HG03378 (cell line): ENCODE results near the gene FSTL4.

Experiments
- ATAC-seq: cut with Tn5 transposase; IDR thresholded peaks from one replicate; pipeline ENCODE4 v1.9.1; 2021; ENCODE audit warnings: mild to moderate bottlenecking, moderate library complexity; ENCODE audit not compliant: unreplicated experiment

FSTL4 gene

DNA sequence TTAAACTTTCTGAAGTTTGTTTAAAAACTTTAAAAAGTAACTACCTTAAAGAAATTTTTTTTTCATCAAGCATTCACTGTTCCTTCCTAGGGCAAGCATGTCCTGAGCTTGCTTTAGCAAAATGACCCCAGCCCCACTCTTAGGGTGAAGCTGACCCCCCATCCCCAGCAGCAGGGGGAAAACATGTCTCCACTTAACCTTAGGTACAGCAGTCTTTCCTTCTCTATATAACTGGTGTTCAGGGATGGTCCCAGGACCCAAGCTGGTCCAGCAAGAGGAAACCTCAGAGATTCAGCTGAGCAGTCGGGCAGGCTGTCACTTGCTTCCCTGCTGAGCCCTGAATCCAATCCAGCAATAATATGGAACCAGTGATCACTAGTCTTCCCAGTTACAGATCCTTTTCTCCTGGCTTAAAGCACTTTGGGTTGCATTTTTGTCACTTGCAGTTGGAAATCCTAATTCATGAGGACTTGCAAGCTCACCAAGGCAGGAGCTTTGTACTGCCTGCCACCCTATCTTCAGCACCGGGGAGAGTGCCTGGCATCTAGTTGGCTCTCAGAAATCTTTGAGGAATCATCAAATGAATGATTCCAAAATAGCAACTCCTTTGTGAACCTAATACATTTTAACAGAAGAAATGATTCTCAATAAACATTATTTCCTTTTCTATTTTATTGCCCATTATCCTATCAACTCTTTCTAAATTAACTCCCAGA, 91.2 kb downstream of the FSTL4 start:
- no peak for ATAC-seq

GRCh38 chr5:133520062-133520461, 92.3 kb downstream of the FSTL4 start:
- no peak for ATAC-seq

DNA sequence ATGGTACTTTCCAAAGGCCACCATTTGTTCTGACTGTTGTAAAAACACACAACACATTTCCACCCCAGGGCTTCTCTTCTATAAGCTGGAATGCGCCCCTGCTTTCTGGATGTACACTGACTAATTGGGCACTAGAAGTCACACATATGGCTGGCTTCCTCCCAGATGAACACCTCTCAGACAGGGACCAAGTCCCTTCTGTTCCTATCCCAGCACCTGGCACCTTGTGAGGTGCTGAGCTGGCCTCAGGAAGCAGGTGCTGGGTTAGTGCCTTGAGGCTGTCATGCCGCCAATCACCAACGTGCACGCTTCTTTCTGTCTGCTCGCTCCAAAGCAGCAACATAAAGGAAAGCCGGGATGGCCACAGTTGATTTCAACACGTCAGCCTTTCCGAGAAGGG, 93.2 kb downstream of the FSTL4 start:
- ATAC-seq, result no peak

- no peak for ATAC-seq
Measured at GRCh38 chr5:133514456-133514855, 97.9 kb downstream of the FSTL4 start.

GRCh38 chr5:133512896-133513295, 99.4 kb downstream of the FSTL4 start:
- ATAC-seq, result no peak

DNA sequence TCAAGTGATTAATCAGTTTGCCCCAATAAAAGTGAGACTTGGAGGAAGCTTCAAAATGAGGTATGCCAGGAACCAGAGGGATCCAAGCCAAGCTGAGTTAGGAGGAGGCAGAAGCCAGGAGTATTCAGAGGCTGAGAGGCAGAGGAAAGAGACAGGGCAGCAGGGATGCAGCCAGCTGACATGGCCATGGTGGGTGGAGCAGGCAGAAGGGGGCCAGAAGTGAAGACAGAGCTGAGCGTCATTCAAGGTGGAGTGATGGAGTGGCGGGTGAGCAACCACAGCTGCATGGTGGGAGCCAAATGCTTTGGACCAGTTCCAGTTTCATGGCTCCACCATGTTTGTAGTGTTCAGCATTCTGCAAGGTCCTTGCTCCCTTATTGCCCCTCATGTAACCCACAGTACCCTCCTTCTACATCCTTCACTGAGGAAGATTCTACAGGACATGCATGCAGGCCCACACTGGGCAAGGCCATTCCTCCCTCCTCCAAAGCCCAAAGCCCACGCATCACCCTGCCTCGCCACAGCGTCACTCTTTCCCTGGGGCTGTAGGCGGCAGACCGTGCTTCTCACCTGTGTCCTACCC, 100.6 kb downstream of the FSTL4 start:
- ATAC-seq, result no peak

DNA sequence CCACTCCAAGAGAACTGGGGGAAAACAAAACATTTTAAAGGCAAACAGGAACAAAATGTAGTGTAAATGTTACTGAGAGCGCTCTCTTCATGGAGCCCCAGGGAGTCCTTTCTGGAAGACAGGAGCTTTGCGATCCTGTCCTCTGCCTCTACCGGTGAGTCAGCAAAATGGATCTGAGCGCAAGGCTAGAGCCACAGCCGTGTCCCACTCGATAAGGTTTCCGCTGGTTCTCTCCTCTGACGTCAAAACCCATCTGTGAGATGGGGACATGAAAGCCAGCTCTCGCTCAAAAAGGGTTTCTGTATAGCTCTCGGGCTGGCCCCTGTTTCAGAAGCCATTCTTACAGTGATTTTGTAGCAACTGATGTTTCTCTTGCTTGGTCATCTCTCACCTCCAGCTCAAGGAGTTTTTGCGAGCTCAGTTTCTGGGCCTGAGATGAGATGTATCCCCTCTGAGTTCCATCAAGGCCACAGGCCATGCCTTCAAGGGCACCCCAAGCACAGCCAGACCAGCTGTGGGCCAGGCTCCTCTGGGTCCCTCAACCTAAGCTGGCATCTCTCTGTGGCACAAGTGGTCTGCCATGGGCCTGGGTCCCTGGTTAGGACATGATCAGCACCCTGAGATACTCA, 101.6 kb downstream of the FSTL4 start:
- ATAC-seq, result no peak

GRCh38 chr5:133509742-133510079, 102.6 kb downstream of the FSTL4 start:
- no peak for ATAC-seq

DNA sequence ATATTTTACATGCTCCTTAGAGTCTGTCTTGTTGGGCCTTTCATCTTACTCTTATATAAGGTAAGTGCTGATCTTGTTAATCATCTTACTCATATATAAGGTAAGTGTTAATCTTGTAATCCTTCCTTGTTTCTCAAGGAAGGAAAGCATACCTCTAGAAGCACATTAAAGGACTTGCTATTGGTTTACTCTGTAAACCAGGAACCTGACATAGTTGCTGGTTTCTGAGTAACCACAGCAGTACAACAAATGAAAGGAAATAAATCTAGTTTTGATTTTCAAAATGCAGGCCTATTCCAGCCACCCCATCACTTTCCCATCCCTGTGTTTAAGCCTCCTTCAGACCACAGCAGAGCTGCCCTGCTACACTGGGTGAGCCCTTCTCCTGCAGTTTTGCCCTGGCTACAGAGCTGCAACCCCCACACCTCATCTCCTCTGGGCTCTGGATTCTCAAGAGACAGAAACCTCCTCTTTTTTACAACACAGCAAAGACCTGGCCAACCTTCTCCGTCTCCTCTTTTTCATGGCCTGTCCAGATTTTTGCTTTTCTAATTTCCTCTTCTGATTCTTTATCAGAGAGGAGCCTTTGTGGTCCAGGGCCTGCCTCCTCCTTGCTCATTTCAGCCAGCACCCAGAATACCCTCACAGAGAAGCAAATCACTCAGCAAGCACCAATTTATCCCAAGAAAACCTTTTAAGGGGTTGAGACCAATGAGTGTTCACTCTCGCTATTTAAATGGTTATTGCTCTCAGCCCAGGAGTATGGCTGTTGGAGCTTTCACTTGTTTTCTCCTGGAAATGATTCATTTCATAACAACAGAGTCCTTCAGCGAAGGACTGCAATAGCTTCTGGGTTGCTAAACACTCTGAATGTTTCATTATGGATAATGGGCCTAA, 103.2 kb downstream of the FSTL4 start:
- no peak for ATAC-seq

- ATAC-seq, result no peak
Measured at GRCh38 chr5:133508331-133508730, 104.0 kb downstream of the FSTL4 start.

DNA sequence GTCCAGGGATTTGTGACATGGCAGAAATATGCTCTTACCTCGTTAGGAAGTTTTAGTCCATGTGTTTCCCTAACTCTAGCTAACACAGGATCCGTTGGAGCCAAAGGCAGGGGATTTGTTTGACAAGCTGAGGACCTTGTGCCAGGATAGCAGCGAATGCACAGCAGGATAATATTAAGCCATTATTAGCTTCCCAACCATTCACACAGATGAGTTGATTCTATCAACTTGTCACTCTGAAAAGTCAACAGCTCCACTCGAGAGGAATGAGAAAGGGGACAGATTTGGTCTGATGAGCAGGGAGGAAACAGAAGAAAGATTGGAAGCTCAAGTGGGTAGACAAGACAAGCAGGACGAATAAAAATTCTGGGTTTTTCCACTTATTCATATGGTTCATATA, 106.2 kb downstream of the FSTL4 start:
- ATAC-seq, result no peak

GRCh38 chr5:133503511-133503910, 108.8 kb downstream of the FSTL4 start:
- no peak for ATAC-seq

DNA sequence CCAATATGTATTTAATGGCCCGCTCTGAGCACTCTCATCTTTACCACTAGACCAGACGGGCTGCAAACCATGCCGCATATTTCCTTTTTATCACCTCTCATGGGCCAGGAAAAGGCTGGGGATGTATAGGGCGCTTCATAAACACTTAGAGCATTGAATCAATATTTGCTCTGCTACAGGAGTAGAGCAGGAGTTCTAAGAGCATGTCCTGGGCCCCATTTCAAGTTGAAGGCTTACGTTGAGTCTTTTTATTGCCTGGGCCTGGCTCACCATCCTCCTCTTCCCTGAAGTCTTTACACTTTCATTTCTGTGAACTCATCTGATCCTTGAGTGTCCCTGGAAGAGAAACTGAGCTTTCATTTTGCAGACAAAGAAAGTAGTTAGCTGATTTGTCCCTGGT, 112.4 kb downstream of the FSTL4 start:
- ATAC-seq, result no peak

GRCh38 chr5:133497608-133498348, 114.6 kb downstream of the FSTL4 start:
- no peak for ATAC-seq

DNA sequence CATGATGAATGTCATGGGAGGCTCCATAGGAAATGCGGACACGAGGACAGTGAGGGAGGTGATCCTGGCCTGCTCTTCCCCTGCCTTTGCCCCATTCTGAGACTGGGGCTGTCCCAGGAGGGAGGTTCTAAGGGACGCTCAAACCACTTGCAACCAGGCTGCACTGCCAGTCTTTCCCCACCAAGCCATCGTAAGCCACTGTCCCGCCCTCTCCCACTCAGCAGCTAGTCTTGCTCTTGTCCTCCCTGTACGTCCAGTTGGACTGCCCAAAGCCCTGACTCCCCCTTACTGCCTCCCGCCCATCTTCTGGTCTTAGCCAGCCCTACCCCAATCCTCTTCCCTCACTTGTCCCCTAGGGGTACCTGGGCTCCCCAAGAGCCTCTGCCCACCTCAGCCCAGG, 115.7 kb downstream of the FSTL4 start:
- ATAC-seq, result no peak

DNA sequence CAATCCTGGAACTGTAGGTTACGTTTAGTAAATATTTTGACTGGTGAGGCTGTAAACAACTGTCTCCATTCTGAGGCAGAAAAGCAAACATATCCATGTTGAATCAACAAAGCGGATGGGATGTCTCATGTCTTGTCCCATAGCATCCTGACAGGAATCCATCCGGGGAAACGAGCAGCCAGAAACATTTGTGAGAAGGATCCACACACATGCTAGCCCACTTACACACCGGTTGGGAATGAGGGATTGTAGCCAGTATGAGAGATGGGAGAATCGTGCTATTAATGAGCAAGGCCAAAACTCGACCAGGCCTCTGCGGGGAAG, 117.5 kb downstream of the FSTL4 start:
- no peak for ATAC-seq

GRCh38 chr5:133494232-133494922, 118.0 kb downstream of the FSTL4 start:
- ATAC-seq, result no peak

DNA sequence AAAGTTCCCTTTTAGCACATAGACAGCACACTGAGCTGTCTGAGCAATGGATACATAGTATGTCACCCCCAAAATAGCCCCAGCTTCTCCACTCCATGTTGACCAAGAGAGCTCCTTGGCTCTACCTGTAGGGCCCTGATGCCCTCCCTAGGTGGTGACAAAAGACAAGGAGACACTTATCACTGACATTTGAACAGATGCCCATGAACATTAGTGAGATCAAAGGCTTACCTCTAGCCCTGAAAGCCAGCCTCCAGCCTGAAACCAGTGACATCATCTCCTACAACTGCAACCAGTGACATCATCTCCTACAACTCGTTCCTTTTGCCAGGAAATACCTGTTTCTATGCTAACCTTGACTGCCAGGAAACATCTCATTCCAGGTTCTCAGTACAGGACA, 122.7 kb downstream of the FSTL4 start:
- no peak for ATAC-seq

DNA sequence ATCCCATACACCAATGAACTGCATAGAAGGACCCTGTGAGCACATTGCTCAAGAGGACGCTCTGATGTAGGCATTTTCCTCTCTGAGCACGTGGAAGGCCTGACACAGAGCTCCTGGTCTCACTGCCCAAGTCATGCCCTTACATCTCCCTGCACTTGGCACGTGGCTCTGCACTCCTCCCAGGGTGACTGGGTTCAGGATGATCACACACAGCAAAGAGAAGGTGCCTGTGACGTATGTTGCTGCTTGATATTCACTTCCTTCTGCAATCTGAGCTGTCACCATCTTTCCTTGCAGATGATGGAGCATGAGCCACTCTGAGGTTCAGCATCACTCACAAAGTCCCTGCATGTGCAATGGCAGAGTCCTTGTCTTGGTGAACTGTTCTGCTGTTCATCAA, 125.2 kb downstream of the FSTL4 start:
- no peak for ATAC-seq

GRCh38 chr5:133485468-133485867, 126.9 kb downstream of the FSTL4 start:
- no peak for ATAC-seq
